ENCODE results near the gene FAM13B. TPM values are rescaled to one million over a fixed set of nuclear protein-coding genes. Genes with fewer than 3 reads are reported as not detected.

Gene FAM13B
- total and polyA plus RNA-seq, 9 of the 15 experiments (the other 6 are each of a cell fraction or from before 2014, with no cell fraction given): 2.3 to 21.6 (median 14.1) TPM

DNA sequence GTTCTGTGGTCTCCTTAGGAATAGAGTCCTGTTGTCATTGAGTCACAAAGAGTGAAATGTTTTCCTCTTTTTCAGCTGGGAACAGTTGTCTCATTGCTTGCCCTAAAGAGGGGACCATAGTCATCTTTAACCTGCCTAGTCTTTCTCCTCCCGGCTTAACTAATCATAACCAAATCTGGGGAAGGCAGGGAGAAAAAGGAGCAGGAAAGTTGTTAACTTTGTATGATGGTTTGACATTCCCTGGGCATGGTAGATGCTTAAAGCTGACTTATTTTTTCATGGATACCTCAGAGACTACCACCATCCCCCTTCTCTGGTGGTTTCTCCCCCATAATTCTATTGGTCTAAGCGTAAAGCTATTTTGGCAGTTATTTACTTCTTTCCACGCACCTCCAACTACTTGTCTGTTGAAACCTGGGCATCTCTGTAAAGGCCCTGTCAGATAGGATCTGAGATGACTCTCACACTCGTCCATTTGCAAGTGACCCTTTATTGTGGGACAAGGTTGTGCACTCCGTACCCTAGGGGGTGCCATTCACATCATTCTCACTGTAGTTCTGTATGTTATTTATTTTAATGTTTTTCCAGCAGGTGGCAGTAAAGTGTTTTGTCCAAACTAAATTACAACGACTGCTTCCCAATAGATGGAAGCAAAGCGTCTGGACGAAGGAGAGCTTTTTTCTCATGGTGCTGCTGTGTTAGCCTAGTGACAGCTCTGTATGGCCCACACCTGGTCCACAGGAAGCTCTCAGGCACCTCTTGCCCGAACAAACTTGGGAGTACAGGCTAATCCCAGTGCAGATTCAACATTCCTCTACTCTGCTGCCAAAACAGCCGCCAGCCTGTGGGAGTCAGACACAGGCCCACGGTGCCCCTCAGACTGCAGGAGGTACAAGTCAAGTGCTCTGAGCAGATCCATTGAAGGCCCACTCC lies 3.0 kb upstream of the FAM13B start (continued):
- peak; percentile 78 for TF ChIP-seq ESRRA (IDR thresholded peaks at IDR 0.05; ENCODE audit: borderline replicate concordance, low read depth)
- TF ChIP-seq ZBED1 (IDR thresholded peaks at IDR 0.05): no peak
- TF ChIP-seq ATF1 (CRISPR knock-in tag; IDR thresholded peaks at IDR 0.05): no peak
- peak; percentile 30; the same call in 1 of the 2 replicates for TF ChIP-seq ATF1 (tag; IDR thresholded peaks at IDR 0.05)
- no peak for TF ChIP-seq STAT5A (IDR thresholded peaks at IDR 0.05; ENCODE audit: borderline replicate concordance, low read length)
- no peak for TF ChIP-seq ETV5 (CRISPR knock-in tag; IDR thresholded peaks at IDR 0.05; ENCODE audit: low read depth)
- no peak for TF ChIP-seq MBD2 (IDR thresholded peaks at IDR 0.05; ENCODE audit: borderline replicate concordance, low read depth)
- TF ChIP-seq ZEB2 (IDR thresholded peaks at IDR 0.05): 0 out of 2 replicates have a peak, but pooled peaks have one; percentile 13
- TF ChIP-seq SIX5 (IDR thresholded peaks at IDR 0.05; ENCODE audit: borderline replicate concordance in 1 of 2, insufficient read depth in 1 of 2, low read depth in 1 of 2, low read length in 2 of 2): no peak
- TF ChIP-seq, protein P1, sequence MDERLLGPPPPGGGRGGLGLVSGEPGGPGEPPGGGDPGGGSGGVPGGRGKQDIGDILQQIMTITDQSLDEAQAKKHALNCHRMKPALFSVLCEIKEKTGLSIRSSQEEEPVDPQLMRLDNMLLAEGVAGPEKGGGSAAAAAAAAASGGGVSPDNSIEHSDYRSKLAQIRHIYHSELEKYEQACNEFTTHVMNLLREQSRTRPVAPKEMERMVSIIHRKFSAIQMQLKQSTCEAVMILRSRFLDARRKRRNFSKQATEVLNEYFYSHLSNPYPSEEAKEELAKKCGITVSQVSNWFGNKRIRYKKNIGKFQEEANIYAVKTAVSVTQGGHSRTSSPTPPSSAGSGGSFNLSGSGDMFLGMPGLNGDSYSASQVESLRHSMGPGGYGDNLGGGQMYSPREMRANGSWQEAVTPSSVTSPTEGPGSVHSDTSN (CRISPR knock-in tag; IDR thresholded peaks at IDR 0.05; ENCODE audit: low read depth): no peak
- TF ChIP-seq, protein P1 (tag; conservative IDR thresholded peaks at IDR 0.05; ENCODE audit: low read depth): peak; percentile 46; the same call in 1 of the 2 replicates
- TF ChIP-seq GABPB1 (CRISPR knock-in tag; IDR thresholded peaks at IDR 0.05): 0 out of 2 replicates have a peak, but pooled peaks have one; percentile 9
- TF ChIP-seq ADNP (tag; IDR thresholded peaks at IDR 0.05): peak; percentile 49; the same call in 1 of the 2 replicates
- TF ChIP-seq, protein P2, sequence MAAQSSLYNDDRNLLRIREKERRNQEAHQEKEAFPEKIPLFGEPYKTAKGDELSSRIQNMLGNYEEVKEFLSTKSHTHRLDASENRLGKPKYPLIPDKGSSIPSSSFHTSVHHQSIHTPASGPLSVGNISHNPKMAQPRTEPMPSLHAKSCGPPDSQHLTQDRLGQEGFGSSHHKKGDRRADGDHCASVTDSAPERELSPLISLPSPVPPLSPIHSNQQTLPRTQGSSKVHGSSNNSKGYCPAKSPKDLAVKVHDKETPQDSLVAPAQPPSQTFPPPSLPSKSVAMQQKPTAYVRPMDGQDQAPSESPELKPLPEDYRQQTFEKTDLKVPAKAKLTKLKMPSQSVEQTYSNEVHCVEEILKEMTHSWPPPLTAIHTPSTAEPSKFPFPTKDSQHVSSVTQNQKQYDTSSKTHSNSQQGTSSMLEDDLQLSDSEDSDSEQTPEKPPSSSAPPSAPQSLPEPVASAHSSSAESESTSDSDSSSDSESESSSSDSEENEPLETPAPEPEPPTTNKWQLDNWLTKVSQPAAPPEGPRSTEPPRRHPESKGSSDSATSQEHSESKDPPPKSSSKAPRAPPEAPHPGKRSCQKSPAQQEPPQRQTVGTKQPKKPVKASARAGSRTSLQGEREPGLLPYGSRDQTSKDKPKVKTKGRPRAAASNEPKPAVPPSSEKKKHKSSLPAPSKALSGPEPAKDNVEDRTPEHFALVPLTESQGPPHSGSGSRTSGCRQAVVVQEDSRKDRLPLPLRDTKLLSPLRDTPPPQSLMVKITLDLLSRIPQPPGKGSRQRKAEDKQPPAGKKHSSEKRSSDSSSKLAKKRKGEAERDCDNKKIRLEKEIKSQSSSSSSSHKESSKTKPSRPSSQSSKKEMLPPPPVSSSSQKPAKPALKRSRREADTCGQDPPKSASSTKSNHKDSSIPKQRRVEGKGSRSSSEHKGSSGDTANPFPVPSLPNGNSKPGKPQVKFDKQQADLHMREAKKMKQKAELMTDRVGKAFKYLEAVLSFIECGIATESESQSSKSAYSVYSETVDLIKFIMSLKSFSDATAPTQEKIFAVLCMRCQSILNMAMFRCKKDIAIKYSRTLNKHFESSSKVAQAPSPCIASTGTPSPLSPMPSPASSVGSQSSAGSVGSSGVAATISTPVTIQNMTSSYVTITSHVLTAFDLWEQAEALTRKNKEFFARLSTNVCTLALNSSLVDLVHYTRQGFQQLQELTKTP (IDR thresholded peaks at IDR 0.05; ENCODE audit: low read depth in 1 of 2, partially characterized antibody in 2 of 2): peak in 1 of 2 experiments; percentile 29
- TF ChIP-seq ARNT (IDR thresholded peaks at IDR 0.05): peak in 1 of 2 experiments; percentile 81; a peak in 1 of 4 replicates
- TF ChIP-seq NFE2L1 (tag; IDR thresholded peaks at IDR 0.05; ENCODE audit: borderline replicate concordance, low read depth): no peak
- TF ChIP-seq MYC (IDR thresholded peaks at IDR 0.05; ENCODE audit: low read depth, low read length): 0 out of 2 replicates have a peak, but pooled peaks have one; percentile 35
- no peak for TF ChIP-seq MYC (CRISPR knock-in tag; IDR thresholded peaks at IDR 0.05; ENCODE audit: borderline replicate concordance, low read depth)
- TF ChIP-seq SLC30A9 (CRISPR knock-in tag; IDR thresholded peaks at IDR 0.05): no peak
